ENCODE data around the gene RETSAT. TPM values are rescaled to one million over a fixed set of nuclear protein-coding genes. Genes with fewer than 3 reads are reported as not detected.
"Not testable (repeated sequence)": the region's sequence is repeated elsewhere in the genome, so short reads cannot be mapped to it uniquely, and the experiment has no call there.

Gene RETSAT
- total RNA-seq, 1 experiment from 2014 or later, result 57.8 TPM

- Histone ChIP-seq H3K27me3 (ENCODE audit: insufficient read depth, low read depth) (no peaks in the 10 kb centered on the region), H3K4me2 (no peak overlapping the region), H3K9me2 (ENCODE audit: insufficient read depth) (no peaks in the 10 kb centered on the region), H3F3A (ENCODE audit: insufficient read depth, low read depth) (no peaks in the 10 kb centered on the region), H2AFZ (no peak overlapping the region), H3K27ac (no peak overlapping the region), H3K9me3 (ENCODE audit: insufficient read depth, low read depth) (no peaks in the 10 kb centered on the region), H4K20me1 (ENCODE audit: insufficient read depth) (no peaks in the 10 kb centered on the region), H3K79me2 (ENCODE audit: low read depth) (no peaks in the 10 kb centered on the region), H3K4me3 (no peak overlapping the region), H3K36me3 (ENCODE audit: low read depth) (no peaks in the 10 kb centered on the region), H3K4me1 (replicated peaks; ENCODE audit: insufficient read depth) (no peaks in the 10 kb centered on the region)
- BruUV-seq (replicated peaks), result no TSS peak
- intact Hi-C loops (cut with micrococcal nuclease; ENCODE audit: unreplicated experiment), result no loop called here
- POLR2A ChIA-PET (ENCODE audit: unreplicated experiment), result interaction anchor here (0.6 to 0.7 kb wide), 3 partner anchors 52 to 592 kb away, joined by 3 to 15 read pairs (median 8); no protein-coding TSS in a partner anchor
- CTCF ChIA-PET, result interaction anchor here (0.6 kb wide), 1 partner anchor 21 kb away, joined by 3 read pairs; no protein-coding TSS in a partner anchor
- no peak for TF ChIP-seq CTCF (conservative IDR thresholded peaks at IDR 0.05)
- no peak for TF ChIP-seq EZH2 (IDR thresholded peaks at IDR 0.05; ENCODE audit: low read depth)
- DNase-seq, result no peak
Measured at GRCh38 chr2:85369500-85369899, 15.2 kb upstream of the RETSAT start.

- Histone ChIP-seq H3K4me2 (no peak overlapping the region), H3K27ac (no peak overlapping the region), H3K79me2 (ENCODE audit: low read depth) (no peaks in the 10 kb centered on the region), H4K20me1 (ENCODE audit: insufficient read depth) (no peaks in the 10 kb centered on the region), H2AFZ (no peak overlapping the region), H3F3A (ENCODE audit: insufficient read depth, low read depth) (no peaks in the 10 kb centered on the region), H3K9me3 (ENCODE audit: insufficient read depth, low read depth) (no peaks in the 10 kb centered on the region), H3K9me2 (ENCODE audit: insufficient read depth) (no peaks in the 10 kb centered on the region), H3K4me3 (no peak overlapping the region), H3K36me3 (ENCODE audit: low read depth) (no peaks in the 10 kb centered on the region), H3K4me1 (replicated peaks; ENCODE audit: insufficient read depth) (no peaks in the 10 kb centered on the region), H3K27me3 (ENCODE audit: insufficient read depth, low read depth) (no peaks in the 10 kb centered on the region)
- intact Hi-C loops (cut with micrococcal nuclease; ENCODE audit: unreplicated experiment), result no loop called here
- no peak for DNase-seq
- POLR2A ChIA-PET (ENCODE audit: unreplicated experiment), result interaction anchor here (0.7 kb wide), 1 partner anchor 52 kb away, joined by 3 read pairs; no protein-coding TSS in a partner anchor
- TF ChIP-seq EZH2 (IDR thresholded peaks at IDR 0.05; ENCODE audit: low read depth), result no peak
- no peak for TF ChIP-seq CTCF (conservative IDR thresholded peaks at IDR 0.05)
- no TSS peak for BruUV-seq (replicated peaks)
- CTCF ChIA-PET, result no interaction called here
Measured at GRCh38 chr2:85368921-85369320, 14.6 kb upstream of the RETSAT start.

GRCh38 chr2:85367180-85367579 is 12.9 kb upstream of the RETSAT start:
- CTCF ChIA-PET, result no interaction called here
- H4K20me1 ChIP-seq (ENCODE audit: insufficient read depth), result no peaks in the 10 kb centered on the region
- H3K9me3 ChIP-seq (ENCODE audit: insufficient read depth, low read depth), result no peaks in the 10 kb centered on the region
- no TSS peak for BruUV-seq (replicated peaks)
- H3K4me3 ChIP-seq, result no peak overlapping the region
- H3K79me2 ChIP-seq (ENCODE audit: low read depth), result no peaks in the 10 kb centered on the region
- no peaks in the 10 kb centered on the region for H3K4me1 ChIP-seq (replicated peaks; ENCODE audit: insufficient read depth)
- no peak overlapping the region for H2AFZ ChIP-seq
- H3K4me2 ChIP-seq, result no peak overlapping the region
- H3K27ac ChIP-seq, result no peak overlapping the region
- intact Hi-C loops (cut with micrococcal nuclease; ENCODE audit: unreplicated experiment), result no loop called here
- no peak for TF ChIP-seq EZH2 (IDR thresholded peaks at IDR 0.05; ENCODE audit: low read depth)
- TF ChIP-seq CTCF (conservative IDR thresholded peaks at IDR 0.05), result no peak
- POLR2A ChIA-PET (ENCODE audit: unreplicated experiment), result no interaction called here
- no peak for DNase-seq
- no peaks in the 10 kb centered on the region for H3K27me3 ChIP-seq (ENCODE audit: insufficient read depth, low read depth)
- no peaks in the 10 kb centered on the region for H3K9me2 ChIP-seq (ENCODE audit: insufficient read depth)
- H3K36me3 ChIP-seq (ENCODE audit: low read depth), result no peaks in the 10 kb centered on the region
- H3F3A ChIP-seq (ENCODE audit: insufficient read depth, low read depth), result no peaks in the 10 kb centered on the region

GRCh38 chr2:85362653-85363387 is 8.5 kb upstream of the RETSAT start:
- CTCF ChIA-PET; H3K27ac ChIP-seq; H3K9me2 ChIP-seq (ENCODE audit: insufficient read depth); intact Hi-C loops (cut with micrococcal nuclease; ENCODE audit: unreplicated experiment); H3K4me3 ChIP-seq; H2AFZ ChIP-seq; POLR2A ChIA-PET (ENCODE audit: unreplicated experiment); H3K9me3 ChIP-seq (ENCODE audit: insufficient read depth, low read depth); H3K36me3 ChIP-seq (ENCODE audit: low read depth); H3K4me2 ChIP-seq; H3K79me2 ChIP-seq (ENCODE audit: low read depth); H3F3A ChIP-seq (ENCODE audit: insufficient read depth, low read depth); DNase-seq; BruUV-seq (replicated peaks); H3K4me1 ChIP-seq (replicated peaks; ENCODE audit: insufficient read depth); H4K20me1 ChIP-seq (ENCODE audit: insufficient read depth); H3K27me3 ChIP-seq (ENCODE audit: insufficient read depth, low read depth): not testable (repeated sequence)
